MM.1S (cell line): ENCODE measurements around the gene SH3D19.

Experiments used
- DNase-seq: peaks from one replicate; pipeline ENCODE4 v3.0.0-alpha.2; 2015
- H2AFZ ChIP-seq: fragments of 300-600 bp; sonication (generic); 2 replicates; pipeline ENCODE4 v1.6.0; 2016; ENCODE audit warnings: antibody characterized with exemption, low read length
- H3F3A ChIP-seq: fragments of 300-600 bp; sonication (generic); 2 replicates; pipeline ENCODE4 v1.6.1; 2016; ENCODE audit warnings: mild to moderate bottlenecking, antibody characterized with exemption, low read length, moderate library complexity, mixed read lengths; ENCODE audit not compliant: insufficient read depth
- H3K27ac ChIP-seq: fragments of 300-600 bp; sonication (generic); 2 replicates; pipeline ENCODE4 v1.5.1; 2016; ENCODE audit warnings: mild to moderate bottlenecking, low read length
- H3K27me3 ChIP-seq: fragments of 300-600 bp; sonication (generic); replicated peaks from 2 replicates; pipeline ENCODE4 v1.6.0; 2016; ENCODE audit warnings: low read length; ENCODE audit not compliant: insufficient read depth
- H3K36me3 ChIP-seq: fragments of 300-600 bp; sonication (generic); replicated peaks from 2 replicates; pipeline ENCODE4 v1.6.1; 2016; ENCODE audit warnings: mild to moderate bottlenecking, low read length, mixed read lengths; ENCODE audit not compliant: insufficient read depth
- H3K4me1 ChIP-seq: fragments of 300-600 bp; sonication (generic); 2 replicates; pipeline ENCODE4 v1.6.1; 2016; ENCODE audit warnings: low read length, mixed read lengths
- H3K4me2 ChIP-seq: fragments of 300-600 bp; sonication (generic); 2 replicates; pipeline ENCODE4 v1.6.0; 2016; ENCODE audit warnings: low read depth, low read length
- H3K4me3 ChIP-seq: fragments of 300-600 bp; sonication (generic); 2 replicates; pipeline ENCODE4 v1.5.1; 2016; ENCODE audit warnings: low read length, mixed read lengths
- H3K79me2 ChIP-seq: fragments of 300-600 bp; sonication (generic); 2 replicates; pipeline ENCODE4 v1.6.1; 2016; ENCODE audit warnings: mixed run types, low read length, mixed read lengths
- H3K9ac ChIP-seq: fragments of 300-600 bp; sonication (generic); 2 replicates; pipeline ENCODE4 v1.6.1; 2016; ENCODE audit warnings: low read length, mixed read lengths
- H3K9me2 ChIP-seq: fragments of 300-600 bp; sonication (generic); replicated peaks from 2 replicates; pipeline ENCODE4 v1.6.1; 2016; ENCODE audit warnings: mild to moderate bottlenecking, low read length, mixed read lengths; ENCODE audit not compliant: insufficient read depth
- H3K9me3 ChIP-seq: fragments of 300-600 bp; sonication (generic); replicated peaks from 2 replicates; pipeline ENCODE4 v1.6.1; 2016; ENCODE audit warnings: mild to moderate bottlenecking, low read length, mixed read lengths; ENCODE audit not compliant: insufficient read depth
- H4K20me1 ChIP-seq: fragments of 300-600 bp; sonication (generic); 2 replicates; pipeline ENCODE4 v1.6.1; 2016; ENCODE audit warnings: mild to moderate bottlenecking, low read length, moderate library complexity, mixed read lengths; ENCODE audit not compliant: insufficient read depth
- EZH2 ChIP-seq: fragments of 300-600 bp; sonication (generic); optimal IDR thresholded peaks from 2 replicates; pipeline ENCODE3; 2017; ENCODE audit warnings: low read depth, mild to moderate bottlenecking, antibody characterized with exemption, low read length, mixed read lengths
- EZH2phosphoT487 ChIP-seq: fragments of 300-600 bp; sonication (generic); IDR thresholded peaks from 2 replicates; pipeline ENCODE4 v1.6.1; 2018; ENCODE audit warnings: antibody characterized with exemption, low read length
- TF ChIP-seq, protein P1 (sequence below): fragments of 300-600 bp; sonication (generic); IDR thresholded peaks from 2 replicates; pipeline ENCODE4 v1.5.1; 2016; ENCODE audit warnings: antibody characterized with exemption, low read length, mixed read lengths

Gene SH3D19

DNA sequence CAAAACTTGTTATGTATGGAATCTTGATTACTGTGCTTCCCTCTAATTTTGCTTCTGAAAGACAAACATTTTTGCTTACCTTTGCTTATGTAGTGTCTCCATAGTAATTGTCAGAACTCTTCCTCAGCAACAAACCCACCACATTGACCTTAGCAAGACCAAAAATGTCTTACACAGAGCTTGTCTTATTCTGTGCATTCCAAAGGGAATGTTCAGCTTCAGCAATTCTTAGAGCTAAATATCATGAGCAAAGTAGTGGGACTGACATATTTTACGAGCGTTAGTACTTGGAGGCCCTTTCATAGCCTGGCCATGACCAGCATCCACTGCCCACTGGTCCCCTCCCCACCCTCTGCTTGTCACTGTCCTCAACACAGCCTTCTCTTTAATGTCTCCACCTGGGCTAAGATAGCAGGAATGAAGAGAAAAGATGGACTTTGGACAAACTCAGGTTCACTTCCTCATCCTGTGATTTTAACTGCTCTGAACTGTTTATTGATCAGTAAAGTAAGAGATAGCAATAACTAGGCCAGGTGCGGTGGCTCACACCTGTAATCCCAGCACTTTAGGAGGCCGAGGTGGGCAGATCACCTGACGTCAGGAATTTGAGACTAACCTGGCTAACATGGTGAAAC, 15.5 kb upstream of the SH3D19 start:
- Histone ChIP-seq H2AFZ (no peak overlapping the region), H3K4me3 (no peak overlapping the region), H4K20me1 (no peaks in the 10 kb centered on the region), H3K4me2 (no peak overlapping the region), H3K36me3 (no peaks in the 10 kb centered on the region), H3K9ac (no peak overlapping the region), H3F3A (no peaks in the 10 kb centered on the region), H3K27ac (no peak overlapping the region), H3K4me1 (no peaks in the 10 kb centered on the region), H3K27me3 (no peaks in the 10 kb centered on the region), H3K9me3 (no peaks in the 10 kb centered on the region), H3K9me2 (no peaks in the 10 kb centered on the region), H3K79me2 (no peaks in the 10 kb centered on the region)
- no peak for DNase-seq
- TF ChIP-seq, protein P1, sequence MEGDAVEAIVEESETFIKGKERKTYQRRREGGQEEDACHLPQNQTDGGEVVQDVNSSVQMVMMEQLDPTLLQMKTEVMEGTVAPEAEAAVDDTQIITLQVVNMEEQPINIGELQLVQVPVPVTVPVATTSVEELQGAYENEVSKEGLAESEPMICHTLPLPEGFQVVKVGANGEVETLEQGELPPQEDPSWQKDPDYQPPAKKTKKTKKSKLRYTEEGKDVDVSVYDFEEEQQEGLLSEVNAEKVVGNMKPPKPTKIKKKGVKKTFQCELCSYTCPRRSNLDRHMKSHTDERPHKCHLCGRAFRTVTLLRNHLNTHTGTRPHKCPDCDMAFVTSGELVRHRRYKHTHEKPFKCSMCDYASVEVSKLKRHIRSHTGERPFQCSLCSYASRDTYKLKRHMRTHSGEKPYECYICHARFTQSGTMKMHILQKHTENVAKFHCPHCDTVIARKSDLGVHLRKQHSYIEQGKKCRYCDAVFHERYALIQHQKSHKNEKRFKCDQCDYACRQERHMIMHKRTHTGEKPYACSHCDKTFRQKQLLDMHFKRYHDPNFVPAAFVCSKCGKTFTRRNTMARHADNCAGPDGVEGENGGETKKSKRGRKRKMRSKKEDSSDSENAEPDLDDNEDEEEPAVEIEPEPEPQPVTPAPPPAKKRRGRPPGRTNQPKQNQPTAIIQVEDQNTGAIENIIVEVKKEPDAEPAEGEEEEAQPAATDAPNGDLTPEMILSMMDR: no peak
- TF ChIP-seq EZH2phosphoT487 (no peak), EZH2 (no peak)

DNA sequence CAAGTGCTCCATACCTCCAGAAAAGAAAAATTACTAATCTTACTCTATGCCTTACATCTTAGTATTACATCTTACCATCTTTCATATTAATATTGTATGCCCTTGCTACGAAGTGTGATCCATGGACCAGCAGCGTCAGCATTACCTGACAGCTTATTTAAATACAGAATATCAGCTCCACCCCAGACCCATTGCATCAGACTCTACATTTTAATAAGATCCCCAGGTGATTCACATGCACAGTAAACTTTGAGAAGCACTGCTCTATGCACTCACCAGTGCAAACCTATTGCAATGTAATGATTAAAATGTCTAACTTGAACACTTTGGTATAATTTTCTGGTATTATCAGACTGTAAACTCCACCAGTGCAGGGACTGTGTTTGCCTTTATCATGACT, 14.1 kb upstream of the SH3D19 start:
- Histone ChIP-seq H3K9me3 (no peaks in the 10 kb centered on the region), H3K79me2 (no peaks in the 10 kb centered on the region), H3K9ac (no peak overlapping the region), H4K20me1 (no peaks in the 10 kb centered on the region), H3K9me2 (no peaks in the 10 kb centered on the region), H2AFZ (no peak overlapping the region), H3K4me2 (no peak overlapping the region), H3K27me3 (no peaks in the 10 kb centered on the region), H3K4me1 (no peaks in the 10 kb centered on the region), H3K36me3 (no peaks in the 10 kb centered on the region), H3K27ac (no peak overlapping the region), H3F3A (no peaks in the 10 kb centered on the region), H3K4me3 (no peak overlapping the region)
- TF ChIP-seq, protein P1: no peak
- TF ChIP-seq EZH2phosphoT487 (no peak), EZH2 (no peak)
- no peak for DNase-seq

DNA sequence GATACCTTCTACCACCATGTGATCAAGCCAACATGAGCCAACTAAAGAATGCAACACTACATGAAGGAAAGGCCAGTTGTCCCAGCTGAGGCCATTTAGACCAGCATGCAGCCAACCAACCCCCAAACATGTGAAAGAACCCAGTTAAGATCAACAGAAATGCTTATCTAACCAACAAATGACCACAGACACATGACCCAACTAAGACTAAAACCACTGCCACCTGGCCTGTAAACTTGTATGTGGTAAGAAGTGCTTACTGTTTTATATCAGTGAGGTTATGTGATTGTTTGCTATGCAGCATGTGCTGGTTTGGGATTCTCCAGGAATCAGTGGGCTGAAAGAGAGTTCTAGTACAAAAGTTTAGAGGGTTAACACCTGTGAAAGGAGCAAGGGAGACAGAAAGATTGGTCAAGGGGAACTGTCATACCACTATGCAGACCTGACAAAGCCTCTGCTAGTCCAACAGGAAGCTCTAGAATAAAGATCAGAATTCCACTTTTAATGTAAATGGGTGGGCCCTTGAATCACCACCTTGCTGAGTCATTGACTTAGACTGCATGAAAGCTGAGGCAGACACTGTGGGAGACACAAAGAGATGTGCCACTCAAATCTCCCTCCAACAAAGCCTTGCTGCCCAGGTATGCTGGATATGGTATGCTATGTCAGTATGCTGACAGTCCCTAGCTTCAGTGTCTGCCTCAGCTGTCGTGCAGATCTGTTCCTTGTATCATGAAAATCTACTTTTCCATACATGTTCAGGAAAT, 6.1 kb upstream of the SH3D19 start:
- Histone ChIP-seq H3K9me2 (no peaks in the 10 kb centered on the region), H3K36me3 (no peaks in the 10 kb centered on the region), H3K79me2 (no peaks in the 10 kb centered on the region), H3K27ac (peak overlapping the region; percentile 45; the same call in 1 of the 2 replicates), H2AFZ (no peak overlapping the region), H4K20me1 (no peaks in the 10 kb centered on the region), H3K4me1 (peaks cover 16% of the 10 kb centered on the region), H3K9me3 (no peaks in the 10 kb centered on the region), H3K4me2 (peak overlapping the region; percentile 25; the same call in 1 of the 2 replicates), H3K4me3 (no peak overlapping the region), H3K9ac (no peak overlapping the region), H3K27me3 (no peaks in the 10 kb centered on the region), H3F3A (peaks cover 8% of the 10 kb centered on the region)
- peak; percentile 79 for DNase-seq
- TF ChIP-seq EZH2phosphoT487: no peak
- TF ChIP-seq EZH2: no peak
- TF ChIP-seq, protein P1: no peak
